ENCODE data around the gene ZGLP1.

The ZGLP1 gene

GRCh38 chr19:10293637-10294367 lies 15.8 kb downstream of the ZGLP1 start:
- Histone ChIP-seq H3K27ac (ENCODE audit: insufficient read depth, low read length, poor library complexity, severe bottlenecking) (no peak overlapping the region), H3K36me3 (ENCODE audit: control insufficient read depth, insufficient read depth, low read length) (no peaks in the 10 kb centered on the region), H3K4me3 (ENCODE audit: insufficient read depth, low read depth, low read length, poor library complexity, severe bottlenecking) (no peak overlapping the region), H3K9me3 (ENCODE audit: control insufficient read depth, low read length) (no peaks in the 10 kb centered on the region), H3K4me1 (ENCODE audit: control insufficient read depth, insufficient read depth, low read length, poor library complexity, severe bottlenecking) (peaks cover 58% of the 10 kb centered on the region), H3K27me3 (replicated peaks; ENCODE audit: control insufficient read depth, insufficient read depth, low read length, poor library complexity, severe bottlenecking) (peaks cover 67% of the 10 kb centered on the region)
- DNase-seq: no peak

- H3K4me3 ChIP-seq (ENCODE audit: insufficient read depth, low read depth, low read length, poor library complexity, severe bottlenecking): no peak overlapping the region
- H3K4me1 ChIP-seq (ENCODE audit: control insufficient read depth, insufficient read depth, low read length, poor library complexity, severe bottlenecking): peaks cover 66% of the 10 kb centered on the region
- peaks cover 75% of the 10 kb centered on the region for H3K27me3 ChIP-seq (replicated peaks; ENCODE audit: control insufficient read depth, insufficient read depth, low read length, poor library complexity, severe bottlenecking)
- H3K36me3 ChIP-seq (ENCODE audit: control insufficient read depth, insufficient read depth, low read length): no peaks in the 10 kb centered on the region
- DNase-seq: no peak
- H3K9me3 ChIP-seq (ENCODE audit: control insufficient read depth, low read length): no peaks in the 10 kb centered on the region
- no peak overlapping the region for H3K27ac ChIP-seq (ENCODE audit: insufficient read depth, low read length, poor library complexity, severe bottlenecking)
Observed at GRCh38 chr19:10292789-10293636, 16.6 kb downstream of the ZGLP1 start.

GRCh38 chr19:10292206-10292788 lies 17.3 kb downstream of the ZGLP1 start:
- H3K27me3 ChIP-seq (replicated peaks; ENCODE audit: control insufficient read depth, insufficient read depth, low read length, poor library complexity, severe bottlenecking): peaks cover 78% of the 10 kb centered on the region
- DNase-seq: peak in 2 of 3 donors; percentile 59 to 61
- peak overlapping the region; percentile 54 for H3K4me3 ChIP-seq (ENCODE audit: insufficient read depth, low read depth, low read length, poor library complexity, severe bottlenecking)
- no peaks in the 10 kb centered on the region for H3K9me3 ChIP-seq (ENCODE audit: control insufficient read depth, low read length)
- H3K36me3 ChIP-seq (ENCODE audit: control insufficient read depth, insufficient read depth, low read length): no peaks in the 10 kb centered on the region
- H3K27ac ChIP-seq (ENCODE audit: insufficient read depth, low read length, poor library complexity, severe bottlenecking): no peak overlapping the region
- H3K4me1 ChIP-seq (ENCODE audit: control insufficient read depth, insufficient read depth, low read length, poor library complexity, severe bottlenecking): peaks cover 74% of the 10 kb centered on the region

- no peak for DNase-seq
- peaks cover 80% of the 10 kb centered on the region for H3K4me1 ChIP-seq (ENCODE audit: control insufficient read depth, insufficient read depth, low read length, poor library complexity, severe bottlenecking)
- H3K27ac ChIP-seq (ENCODE audit: insufficient read depth, low read length, poor library complexity, severe bottlenecking): no peak overlapping the region
- peak overlapping the region; percentile 54 for H3K4me3 ChIP-seq (ENCODE audit: insufficient read depth, low read depth, low read length, poor library complexity, severe bottlenecking)
- H3K9me3 ChIP-seq (ENCODE audit: control insufficient read depth, low read length): no peaks in the 10 kb centered on the region
- peaks cover 78% of the 10 kb centered on the region for H3K27me3 ChIP-seq (replicated peaks; ENCODE audit: control insufficient read depth, insufficient read depth, low read length, poor library complexity, severe bottlenecking)
- H3K36me3 ChIP-seq (ENCODE audit: control insufficient read depth, insufficient read depth, low read length): no peaks in the 10 kb centered on the region
Observed at GRCh38 chr19:10291554-10292205, 17.9 kb downstream of the ZGLP1 start.

GRCh38 chr19:10290876-10291553 lies 18.6 kb downstream of the ZGLP1 start:
- Histone ChIP-seq H3K27ac (ENCODE audit: insufficient read depth, low read length, poor library complexity, severe bottlenecking) (no peak overlapping the region), H3K4me3 (ENCODE audit: insufficient read depth, low read depth, low read length, poor library complexity, severe bottlenecking) (peak overlapping the region; percentile 54), H3K4me1 (ENCODE audit: control insufficient read depth, insufficient read depth, low read length, poor library complexity, severe bottlenecking) (peaks cover 80% of the 10 kb centered on the region), H3K9me3 (ENCODE audit: control insufficient read depth, low read length) (no peaks in the 10 kb centered on the region), H3K36me3 (ENCODE audit: control insufficient read depth, insufficient read depth, low read length) (no peaks in the 10 kb centered on the region), H3K27me3 (replicated peaks; ENCODE audit: control insufficient read depth, insufficient read depth, low read length, poor library complexity, severe bottlenecking) (peaks cover 78% of the 10 kb centered on the region)
- DNase-seq: peak in 2 of 3 donors; percentile 33 to 43

- no peaks in the 10 kb centered on the region for H3K9me3 ChIP-seq (ENCODE audit: control insufficient read depth, low read length)
- DNase-seq: no peak
- peaks cover 75% of the 10 kb centered on the region for H3K27me3 ChIP-seq (replicated peaks; ENCODE audit: control insufficient read depth, insufficient read depth, low read length, poor library complexity, severe bottlenecking)
- H3K36me3 ChIP-seq (ENCODE audit: control insufficient read depth, insufficient read depth, low read length): peaks cover 4% of the 10 kb centered on the region
- H3K4me3 ChIP-seq (ENCODE audit: insufficient read depth, low read depth, low read length, poor library complexity, severe bottlenecking): peak overlapping the region; percentile 54
- H3K4me1 ChIP-seq (ENCODE audit: control insufficient read depth, insufficient read depth, low read length, poor library complexity, severe bottlenecking): peaks cover 74% of the 10 kb centered on the region
- H3K27ac ChIP-seq (ENCODE audit: insufficient read depth, low read length, poor library complexity, severe bottlenecking): no peak overlapping the region
Observed at GRCh38 chr19:10290357-10290875, 19.2 kb downstream of the ZGLP1 start.

GRCh38 chr19:10289836-10290356 lies 19.7 kb downstream of the ZGLP1 start, which contains the start of gene ICAM5:
Gene ICAM5 (plus strand): TSS chr19:10289952. CDS start chr19:10290044, 92 bp downstream.
- H3K27ac ChIP-seq (ENCODE audit: insufficient read depth, low read length, poor library complexity, severe bottlenecking): no peak within 1 kb of the TSS
- H3K9me3 ChIP-seq (ENCODE audit: control insufficient read depth, low read length): no peaks in the 10 kb centered on the region
- peak within 1 kb of the TSS; percentile 54 for H3K4me3 ChIP-seq (ENCODE audit: insufficient read depth, low read depth, low read length, poor library complexity, severe bottlenecking)
- peaks cover 70% of the 10 kb centered on the region for H3K27me3 ChIP-seq (replicated peaks; ENCODE audit: control insufficient read depth, insufficient read depth, low read length, poor library complexity, severe bottlenecking)
- peaks cover 10% of the 10 kb centered on the region for H3K36me3 ChIP-seq (ENCODE audit: control insufficient read depth, insufficient read depth, low read length)
- peaks cover 69% of the 10 kb centered on the region for H3K4me1 ChIP-seq (ENCODE audit: control insufficient read depth, insufficient read depth, low read length, poor library complexity, severe bottlenecking)
- no peak for DNase-seq

- no peak overlapping the region for H3K27ac ChIP-seq (ENCODE audit: insufficient read depth, low read length, poor library complexity, severe bottlenecking)
- H3K4me3 ChIP-seq (ENCODE audit: insufficient read depth, low read depth, low read length, poor library complexity, severe bottlenecking): peak overlapping the region; percentile 54
- H3K9me3 ChIP-seq (ENCODE audit: control insufficient read depth, low read length): no peaks in the 10 kb centered on the region
- peaks cover 64% of the 10 kb centered on the region for H3K27me3 ChIP-seq (replicated peaks; ENCODE audit: control insufficient read depth, insufficient read depth, low read length, poor library complexity, severe bottlenecking)
- H3K36me3 ChIP-seq (ENCODE audit: control insufficient read depth, insufficient read depth, low read length): peaks cover 16% of the 10 kb centered on the region
- DNase-seq: peak in 2 of 3 donors; percentile 37 to 47
- H3K4me1 ChIP-seq (ENCODE audit: control insufficient read depth, insufficient read depth, low read length, poor library complexity, severe bottlenecking): peaks cover 69% of the 10 kb centered on the region
Observed at GRCh38 chr19:10289167-10289835, 20.3 kb downstream of the ZGLP1 start.

Data from effector memory CD4-positive, alpha-beta T cell (primary cell).